Measurements from ENCODE around the gene ANKH. TPM values are rescaled to one million over a fixed set of nuclear protein-coding genes. Genes with fewer than 3 reads are reported as not detected.
A peak's percentile ranks its signal among the peaks of the same experiment; 100 is the strongest.
"Not testable (repeated sequence)": the region's sequence is repeated elsewhere in the genome, so short reads cannot be mapped to it uniquely, and the experiment has no call there.

ANKH gene
- total RNA-seq, 1 donor from 2014 or later, result 29.9 TPM

DNA sequence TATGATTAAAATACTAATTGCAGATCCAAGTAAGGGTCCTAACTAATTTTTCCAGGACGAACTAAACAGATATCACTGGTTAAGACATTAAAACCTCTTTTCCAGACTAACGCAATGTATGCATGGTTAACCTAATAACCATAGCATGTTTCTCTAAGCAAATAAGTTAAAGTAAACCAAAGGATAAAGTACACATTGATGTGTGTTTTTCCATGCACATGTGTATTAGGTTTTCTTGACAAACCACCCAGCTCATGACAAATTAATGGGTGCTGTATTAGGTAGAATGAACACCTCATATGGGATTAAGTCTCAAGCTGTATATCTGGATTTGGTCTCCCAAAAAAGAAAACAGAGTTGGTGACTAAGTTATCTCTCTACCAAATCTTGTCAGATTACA, 45.6 kb downstream of the ANKH start:
- Mint-ChIP-seq H3K9me3 (ENCODE audit: low read depth) (no peaks in the 10 kb centered on the region), H3K27me3 (no peaks in the 10 kb centered on the region), H3K27ac (no peak overlapping the region), H3K4me3 (ENCODE audit: low read depth) (no peak overlapping the region), H3K36me3 (ENCODE audit: insufficient read depth) (peaks cover 1% of the 10 kb centered on the region), H3K4me1 (ENCODE audit: low read depth) (peaks cover 2% of the 10 kb centered on the region)
- TF ChIP-seq, protein P1, sequence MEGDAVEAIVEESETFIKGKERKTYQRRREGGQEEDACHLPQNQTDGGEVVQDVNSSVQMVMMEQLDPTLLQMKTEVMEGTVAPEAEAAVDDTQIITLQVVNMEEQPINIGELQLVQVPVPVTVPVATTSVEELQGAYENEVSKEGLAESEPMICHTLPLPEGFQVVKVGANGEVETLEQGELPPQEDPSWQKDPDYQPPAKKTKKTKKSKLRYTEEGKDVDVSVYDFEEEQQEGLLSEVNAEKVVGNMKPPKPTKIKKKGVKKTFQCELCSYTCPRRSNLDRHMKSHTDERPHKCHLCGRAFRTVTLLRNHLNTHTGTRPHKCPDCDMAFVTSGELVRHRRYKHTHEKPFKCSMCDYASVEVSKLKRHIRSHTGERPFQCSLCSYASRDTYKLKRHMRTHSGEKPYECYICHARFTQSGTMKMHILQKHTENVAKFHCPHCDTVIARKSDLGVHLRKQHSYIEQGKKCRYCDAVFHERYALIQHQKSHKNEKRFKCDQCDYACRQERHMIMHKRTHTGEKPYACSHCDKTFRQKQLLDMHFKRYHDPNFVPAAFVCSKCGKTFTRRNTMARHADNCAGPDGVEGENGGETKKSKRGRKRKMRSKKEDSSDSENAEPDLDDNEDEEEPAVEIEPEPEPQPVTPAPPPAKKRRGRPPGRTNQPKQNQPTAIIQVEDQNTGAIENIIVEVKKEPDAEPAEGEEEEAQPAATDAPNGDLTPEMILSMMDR (IDR thresholded peaks at IDR 0.05; ENCODE audit: unreplicated experiment), result no peak
- no peak for DNase-seq (ENCODE audit: low spot score, unreplicated experiment)

DNA sequence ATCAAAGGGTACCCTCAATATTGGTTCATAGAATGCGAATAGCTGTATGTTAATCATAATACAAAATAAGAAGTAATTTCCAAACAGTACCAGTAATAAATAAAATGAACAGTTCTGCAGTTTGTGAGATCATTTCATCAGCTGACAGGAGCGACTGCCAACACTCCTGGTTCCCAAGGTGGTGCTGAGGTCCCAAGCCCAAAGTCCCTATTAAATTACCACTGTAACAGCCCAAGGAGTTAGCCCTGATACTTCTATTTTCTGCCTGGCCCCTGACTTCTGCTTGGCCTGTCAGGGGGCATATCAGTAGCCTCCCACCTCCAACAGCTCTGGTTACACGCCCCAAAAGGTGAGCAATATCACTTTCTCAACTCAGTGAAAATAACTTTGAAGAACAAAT, 47.1 kb downstream of the ANKH start:
- Mint-ChIP-seq H3K27me3 (no peaks in the 10 kb centered on the region), H3K27ac (peak overlapping the region; percentile 13), H3K9me3 (ENCODE audit: low read depth) (peaks cover 5% of the 10 kb centered on the region)

DNA sequence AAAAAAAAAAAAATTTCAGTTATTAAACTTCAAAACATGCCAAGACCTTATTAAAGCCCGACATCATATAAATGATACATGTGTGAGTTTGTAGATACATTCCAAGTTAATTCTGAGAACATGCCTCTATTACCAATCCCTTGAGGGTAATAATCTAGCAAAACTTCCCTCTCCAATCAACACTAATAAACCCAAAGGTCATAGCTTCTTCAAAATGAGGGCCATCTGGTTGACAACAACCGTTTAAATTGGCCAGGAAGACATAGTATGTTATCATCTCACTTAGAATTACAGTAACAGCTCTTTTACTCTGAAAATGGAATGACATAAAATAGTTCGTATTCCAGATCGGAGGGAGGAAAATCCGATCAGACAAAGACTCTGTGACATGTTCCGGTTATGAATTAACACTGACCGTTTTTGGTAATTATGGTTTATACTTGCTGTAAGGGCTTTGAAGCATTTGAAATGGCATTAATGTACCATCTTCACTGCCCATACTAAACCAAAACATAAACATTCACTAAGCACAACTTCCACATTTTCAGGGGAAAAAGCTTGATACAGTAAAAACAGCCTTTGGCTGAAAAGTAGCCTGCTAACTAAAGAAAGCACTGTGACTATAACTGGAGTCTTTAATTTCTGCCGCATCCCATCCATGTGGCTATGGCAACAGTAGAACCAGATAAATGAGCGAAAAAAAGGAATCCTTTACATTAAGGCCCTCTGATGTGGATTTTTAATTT, 50.3 kb downstream of the ANKH start:
- Mint-ChIP-seq H3K4me1 (ENCODE audit: low read depth) (peaks cover 4% of the 10 kb centered on the region), H3K36me3 (ENCODE audit: insufficient read depth) (no peaks in the 10 kb centered on the region), H3K4me3 (ENCODE audit: low read depth) (no peak overlapping the region), H3K9me3 (ENCODE audit: low read depth) (peaks cover 5% of the 10 kb centered on the region), H3K27ac (no peak overlapping the region), H3K27me3 (no peaks in the 10 kb centered on the region)
- TF ChIP-seq, protein P1 (IDR thresholded peaks at IDR 0.05; ENCODE audit: unreplicated experiment), result no peak
- no peak for DNase-seq (ENCODE audit: low spot score, unreplicated experiment)

More for the DNA sequence above, 47.1 kb downstream of the ANKH start:
- Mint-ChIP-seq H3K4me1 (ENCODE audit: low read depth) (peaks cover 4% of the 10 kb centered on the region), H3K4me3 (ENCODE audit: low read depth) (no peak overlapping the region), H3K36me3 (ENCODE audit: insufficient read depth) (peaks cover 1% of the 10 kb centered on the region)
- DNase-seq (ENCODE audit: low spot score, unreplicated experiment), result no peak
- TF ChIP-seq, protein P1 (IDR thresholded peaks at IDR 0.05; ENCODE audit: unreplicated experiment), result no peak

DNA sequence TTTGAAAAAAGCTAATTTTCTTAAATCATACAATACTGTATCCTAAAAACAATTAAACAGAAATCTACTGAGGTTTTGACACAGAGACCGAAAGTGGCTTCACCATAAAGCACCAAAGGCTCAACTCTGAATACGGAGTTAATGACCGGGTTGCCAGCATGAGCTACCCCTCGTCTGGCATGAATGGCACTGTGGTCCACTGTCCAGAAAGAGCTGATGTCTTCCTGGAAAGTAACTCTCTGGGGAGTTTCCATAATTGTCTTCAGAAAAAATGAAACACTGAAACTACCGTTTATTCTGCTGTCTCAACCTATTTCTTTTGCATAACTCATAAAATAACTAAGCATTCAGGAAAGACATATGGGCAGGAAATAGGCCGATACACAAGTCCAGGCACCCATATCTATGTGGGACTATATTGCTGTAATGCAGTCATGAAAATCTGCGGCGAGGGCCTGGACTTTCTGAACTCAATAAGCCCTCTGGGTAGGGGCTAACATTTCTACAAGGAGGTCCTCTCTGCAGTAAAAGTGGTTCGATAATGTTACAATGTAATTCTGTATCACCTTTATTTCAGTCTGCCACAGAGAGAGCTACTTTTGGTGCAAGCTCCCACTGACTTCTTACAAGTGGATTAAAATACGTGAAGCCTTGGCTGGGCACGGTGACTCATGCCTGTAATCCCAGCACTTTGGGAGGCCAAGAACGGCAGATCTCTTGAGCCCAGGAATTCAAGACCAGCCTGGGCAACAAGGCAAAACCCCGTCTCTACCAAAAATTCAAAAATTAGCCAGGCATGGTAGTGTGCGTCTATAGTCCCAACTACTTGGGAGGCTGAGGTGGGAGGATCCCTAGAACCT, 52.4 kb downstream of the ANKH start:
- Mint-ChIP-seq H3K4me3 (ENCODE audit: low read depth) (no peak overlapping the region), H3K9me3 (ENCODE audit: low read depth) (peaks cover 5% of the 10 kb centered on the region), H3K4me1 (ENCODE audit: low read depth) (peaks cover 3% of the 10 kb centered on the region), H3K27me3 (no peaks in the 10 kb centered on the region), H3K27ac (no peak overlapping the region), H3K36me3 (ENCODE audit: insufficient read depth) (no peaks in the 10 kb centered on the region)
- no peak for DNase-seq (ENCODE audit: low spot score, unreplicated experiment)
- TF ChIP-seq, protein P1 (IDR thresholded peaks at IDR 0.05; ENCODE audit: unreplicated experiment), result no peak

DNA sequence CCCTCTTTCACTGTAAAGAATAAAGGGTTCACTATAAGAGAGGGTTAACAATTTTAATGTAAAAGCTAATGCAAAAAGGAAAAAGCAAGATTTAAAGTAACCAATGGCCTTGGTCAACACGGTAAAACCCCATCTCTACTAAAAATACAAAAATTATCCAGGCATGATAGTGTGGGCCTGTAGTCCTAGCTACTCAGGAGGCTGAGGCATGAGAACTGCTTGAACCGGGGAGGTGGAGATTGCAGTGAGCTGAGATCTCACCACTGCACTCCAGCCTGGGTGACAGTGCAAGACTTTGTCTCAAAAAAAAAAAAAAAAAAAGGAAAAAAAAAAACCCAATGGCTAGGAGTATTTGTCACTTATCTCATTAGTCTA, 53.8 kb downstream of the ANKH start:
- H3K4me3 Mint-ChIP-seq (ENCODE audit: low read depth); DNase-seq (ENCODE audit: low spot score, unreplicated experiment); H3K36me3 Mint-ChIP-seq (ENCODE audit: insufficient read depth); H3K27ac Mint-ChIP-seq; H3K9me3 Mint-ChIP-seq (ENCODE audit: low read depth); H3K4me1 Mint-ChIP-seq (ENCODE audit: low read depth); H3K27me3 Mint-ChIP-seq: not testable (repeated sequence)

Data from progenitor cell of endocrine pancreas (in vitro differentiated cells).